HepG2 (cell line): ENCODE measurements around the gene ZNF445. TPM values are rescaled to one million over a fixed set of nuclear protein-coding genes. Genes with fewer than 3 reads are reported as not detected.

ENCODE experiments used
- ELK4 ChIP-seq: sonication (generic); formaldehyde crosslinking; IDR thresholded peaks from 2 replicates; pipeline ENCODE4 v1.9.0; 2021; ENCODE audit warnings: missing genetic modification reagents, borderline replicate concordance
- EP300 ChIP-seq, 3 experiments: sonication (generic) in 1 of 3; formaldehyde crosslinking in 1 of 3; IDR thresholded peaks; 2 replicates each; pipeline versions ENCODE4 v1.5.1 to v1.6.1; 2011 to 2020; ENCODE audit warnings: low read depth in 2 of 3, low read length in 2 of 3, borderline replicate concordance in 1 of 3, improper control_type of control experiment in 1 of 3, mild to moderate bottlenecking in 1 of 3, missing genetic modification reagents in 1 of 3, moderate library complexity in 1 of 3
- EZH2 ChIP-seq: conservative IDR thresholded peaks from 2 replicates; pipeline ENCODE4 v1.6.1; 2012; ENCODE audit warnings: mild to moderate bottlenecking, low read depth, low read length, moderate library complexity
- NFIB ChIP-seq: sonication (generic); formaldehyde crosslinking; IDR thresholded peaks from 2 replicates; pipeline ENCODE4 v1.9.0; 2021; ENCODE audit warnings: missing genetic modification reagents, mild to moderate bottlenecking, borderline replicate concordance
- POLR2G ChIP-seq: fragments of 200-400 bp; formaldehyde crosslinking; IDR thresholded peaks from 2 replicates; pipeline ENCODE4 v1.6.1; 2018; ENCODE audit warnings: mild to moderate bottlenecking, low read depth, low read length, moderate library complexity
- PRDM10 ChIP-seq: sonication (generic); formaldehyde crosslinking; IDR thresholded peaks from 2 replicates; pipeline ENCODE4 v1.4.0; 2020; ENCODE audit warnings: low read depth, missing genetic modification reagents
- RERE ChIP-seq: IDR thresholded peaks from 2 replicates; pipeline ENCODE4 v1.6.1; 2016; ENCODE audit warnings: low read depth, missing genetic modification reagents, missing compliant biosample characterization
- SP1 ChIP-seq, 2 experiments: fragments of 450-650 bp in 1 of 2; sonication (generic) in 1 of 2; formaldehyde crosslinking in 1 of 2; IDR thresholded peaks; 2 replicates each; pipeline versions ENCODE4 v1.4.0 to v1.6.1; 2016 to 2020; ENCODE audit warnings: missing genetic modification reagents in 1 of 2
- TIGD3 ChIP-seq: sonication (generic); formaldehyde crosslinking; IDR thresholded peaks from 2 replicates; pipeline ENCODE4 v1.5.1; 2020; ENCODE audit warnings: mild to moderate bottlenecking, missing genetic modification reagents, borderline replicate concordance
- YEATS4 ChIP-seq: sonication (generic); formaldehyde crosslinking; IDR thresholded peaks from 2 replicates; pipeline ENCODE4 v1.4.0; 2020; ENCODE audit warnings: missing genetic modification reagents, borderline replicate concordance
- ZNF121 ChIP-seq: sonication (generic); formaldehyde crosslinking; IDR thresholded peaks from 2 replicates; pipeline ENCODE4 v1.5.0; 2020; ENCODE audit warnings: mild to moderate bottlenecking, missing genetic modification reagents
- ZNF460 ChIP-seq: sonication (generic); formaldehyde crosslinking; IDR thresholded peaks from 2 replicates; pipeline ENCODE4 v1.5.1; 2020; ENCODE audit warnings: missing genetic modification reagents, mild to moderate bottlenecking, borderline replicate concordance
- ZNF644 ChIP-seq: IDR thresholded peaks from 2 replicates; pipeline ENCODE4 v1.6.1; 2016; ENCODE audit warnings: low read depth
- polyA plus RNA-seq, 8 experiments: library from polyadenylated mRNA; depleted of rRNA in 3 of 8; stranded (reverse) in 7 of 8; unstranded in 1 of 8; fragments of >200 nt; fragmentation: Illumina TruSeq in 4 of 8; extraction: Trizol in 4 of 8; gene quantifications; 2 replicates each; pipeline versions ENCODE4 v1.2.1 to v1.2.3, GENCODE V29; 2011 to 2016; ENCODE audit warnings: low read depth in 4 of 8, missing spikeins in 1 of 8, mixed read lengths in 1 of 8; ENCODE audit not compliant: insufficient read depth in 1 of 8
- total RNA-seq, 5 experiments: library from RNA; depleted of rRNA; stranded (reverse); fragments of >200 nt; fragmentation: Illumina TruSeq; extraction: Trizol; gene quantifications; 2 replicates each; pipeline ENCODE4 v1.2.3, GENCODE V29; 2016; ENCODE audit warnings: low read depth in 1 of 5

Gene ZNF445
- total and polyA plus RNA-seq, 2 of the 13 experiments (the other 11 are each of a cell fraction or from before 2014, with no cell fraction given) = 4.4 to 10.3 TPM

- TF ChIP-seq SP1 (IDR thresholded peaks at IDR 0.05) (no peak), SP1 (CRISPR knock-in tag; IDR thresholded peaks at IDR 0.05) (no peak), ZNF644 (CRISPR knock-in tag) (peak; percentile 85), PRDM10 (CRISPR knock-in tag) (no peak), ZNF121 (no peak), YEATS4 (CRISPR knock-in tag) (no peak; the same call in 1 of the 2 replicates), ZNF460 (CRISPR knock-in tag) (no peak), POLR2G (peak; percentile 82), ELK4 (no peak), RERE (CRISPR knock-in tag) (no peak), TIGD3 (CRISPR knock-in tag) (no peak), EP300 (IDR thresholded peaks at IDR 0.05; ENCODE audit: low read depth in 2 of 2, low read length in 2 of 2) (peak in 1 of 2 experiments; percentile 15; a peak in 1 of 4 replicates), EP300 (CRISPR knock-in tag; IDR thresholded peaks at IDR 0.05; ENCODE audit: borderline replicate concordance) (no peak), NFIB (CRISPR knock-in tag) (no peak), EZH2 (no peak)
Observed at GRCh38 chr3:44478606-44479094, 1.2 kb upstream of the ZNF445 start (continued).
